Vagina (tissue), 2 donors: ENCODE results near the gene GNL2. TPM values are rescaled to one million over a fixed set of nuclear protein-coding genes. Genes with fewer than 3 reads are reported as not detected.

Source experiments
- DNase-seq, 2 donors: peaks; one replicate each; pipeline ENCODE4 v3.0.0-alpha.2; 2017; ENCODE audit errors: extremely low spot score in 2 of 2
- H3K27ac ChIP-seq: fragments of 200-600 bp; sonication (generic); one replicate; pipeline ENCODE4 v1.5.1; 2019
- H3K27me3 ChIP-seq: fragments of 200-600 bp; sonication (generic); one replicate; pipeline ENCODE4 v1.5.1; 2019
- H3K36me3 ChIP-seq, 2 donors: fragments of 200-600 bp; sonication (generic); one replicate each; pipeline ENCODE4 v1.5.1; 2017 to 2019
- H3K4me1 ChIP-seq: fragments of 200-600 bp; sonication (generic); one replicate; pipeline ENCODE4 v1.5.1; 2019
- H3K4me3 ChIP-seq, 2 donors: fragments of 200-600 bp; sonication (generic); 1 replicate in 1 of 2; 2 replicates in 1 of 2; pipeline ENCODE4 v1.5.1; 2016 to 2019
- H3K9me3 ChIP-seq: fragments of 200-600 bp; sonication (generic); one replicate; pipeline ENCODE4 v1.5.1; 2019
- CTCF ChIP-seq, 3 experiments: fragments of 450-650 bp in 2 of 3; fragments of 200-600 bp in 1 of 3; sonication (generic) in 1 of 3; IDR thresholded peaks; one replicate each; pipeline ENCODE4 v1.5.1; 2017 to 2019; ENCODE audit warnings: antibody characterized with exemption in 3 of 3, mild to moderate bottlenecking in 2 of 3, moderate library complexity in 2 of 3
- POLR2A ChIP-seq, 2 donors: fragments of 450-650 bp; IDR thresholded peaks; one replicate each; pipeline ENCODE4 v1.6.1; 2017; ENCODE audit warnings: antibody characterized with exemption in 2 of 2, mild to moderate bottlenecking in 2 of 2, moderate library complexity in 2 of 2
- POLR2AphosphoS5 ChIP-seq, 2 donors: sonication (generic); formaldehyde crosslinking; IDR thresholded peaks; one replicate each; pipeline ENCODE4 v1.9.0; 2017; ENCODE audit warnings: antibody characterized with exemption in 2 of 2, mild to moderate bottlenecking in 2 of 2, low read depth in 1 of 2; ENCODE audit not compliant: insufficient read depth in 1 of 2
- intact Hi-C: fragments of 100-400 bp; cut with DNase I; formaldehyde crosslinking; loops from one replicate; pipeline ENCODE4 v1.15.1; 2023
- total RNA-seq: library from RNA; depleted of rRNA; stranded (reverse); fragments of >200 nt; gene quantifications from one replicate; pipeline ENCODE4 v1.2.3, GENCODE V29; 2016

GNL2 gene
- total RNA-seq = 62.1 TPM

DNA sequence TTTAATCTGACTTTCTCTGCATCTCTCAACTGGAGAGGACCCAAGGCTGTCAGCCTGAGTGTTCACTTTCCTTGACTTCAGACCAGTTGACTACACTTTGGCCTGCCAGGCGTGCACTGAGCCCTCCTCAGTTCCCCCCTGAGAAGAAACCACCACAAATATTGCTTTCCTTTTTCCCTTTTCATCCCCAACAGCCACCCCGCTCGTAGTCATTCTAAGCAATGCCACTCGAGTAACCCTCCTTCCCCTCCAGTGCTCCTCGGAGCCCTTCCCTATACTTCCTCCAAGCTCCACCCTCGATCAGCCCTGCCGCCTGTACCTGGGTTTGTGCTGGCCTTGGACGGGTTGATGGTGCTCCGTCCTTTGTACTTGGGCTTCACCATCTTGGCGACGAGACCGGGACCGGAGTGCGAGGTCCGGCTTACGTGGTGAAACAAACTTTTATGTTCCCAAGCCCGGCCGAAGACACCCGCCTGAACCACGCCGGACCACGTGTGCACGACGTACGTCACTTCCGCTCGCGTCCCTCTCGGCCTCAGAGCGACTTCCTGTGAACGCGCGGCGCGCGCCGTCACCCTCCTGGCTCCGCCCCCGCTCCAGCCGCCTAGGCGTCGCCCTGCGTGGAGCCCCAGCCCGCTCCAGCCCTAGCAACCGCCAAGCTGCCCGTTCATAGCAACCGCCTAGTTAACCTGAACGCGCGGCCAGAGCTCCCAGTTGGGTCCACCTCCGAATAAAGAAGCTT lies at the start of gene GNL2:
GNL2 (minus strand) TSS at position 498 of the 742 bp plus-strand sequence; CDS start at position 383, 115 bp downstream.
- peak within 1 kb of the TSS; percentile 71 to 78 for H3K4me3 ChIP-seq
- H3K36me3 ChIP-seq = peaks cover 0 to 24% of the 10 kb centered on the region in 2 donors
- peak in 1 of 2 donors; percentile 96 for DNase-seq
- TF ChIP-seq CTCF (IDR thresholded peaks at IDR 0.05) (no peak), POLR2AphosphoS5 (IDR thresholded peaks at IDR 0.05; ENCODE audit: insufficient read depth in 1 of 2, low read depth in 1 of 2) (peak; percentile 93 to 94), POLR2A (IDR thresholded peaks at IDR 0.05) (peak in 1 of 2 donors; percentile 53)
- peak within 1 kb of the TSS; percentile 63 for H3K27ac ChIP-seq
- no peaks in the 10 kb centered on the region for H3K9me3 ChIP-seq
- intact Hi-C loops = loop anchor here (5.0 kb wide), 1 partner anchor 87 kb away; no protein-coding TSS in a partner anchor
- no peaks in the 10 kb centered on the region for H3K27me3 ChIP-seq
- H3K4me1 ChIP-seq = peaks cover 26% of the 10 kb centered on the region

DNA sequence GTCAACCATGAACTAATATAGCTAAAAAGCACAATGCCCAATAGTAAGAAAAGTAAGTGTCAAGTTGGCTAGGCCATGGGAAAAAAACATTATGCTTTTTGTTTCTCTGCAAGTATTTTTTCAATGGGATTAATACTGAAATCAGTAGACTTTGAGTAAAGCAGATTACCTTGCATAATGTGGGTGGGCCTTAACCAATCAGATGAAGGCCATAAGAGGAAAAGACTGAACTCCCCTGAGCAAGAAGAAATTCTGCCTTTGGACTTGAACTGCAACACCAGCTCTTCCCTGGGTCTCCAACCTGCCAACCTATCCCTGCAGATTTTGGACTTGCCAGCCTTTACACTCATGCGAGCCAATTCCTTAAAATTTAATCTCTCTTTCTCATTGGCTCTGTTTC lies 45.3 kb upstream of the GNL2 start:
- intact Hi-C loops = no loop called here
- H3K9me3 ChIP-seq = no peaks in the 10 kb centered on the region
- no peaks in the 10 kb centered on the region for H3K27me3 ChIP-seq
- H3K4me1 ChIP-seq = peaks cover 6% of the 10 kb centered on the region
- H3K4me3 ChIP-seq = no peak overlapping the region
- no peak overlapping the region for H3K27ac ChIP-seq
- TF ChIP-seq CTCF (IDR thresholded peaks at IDR 0.05) (no peak), POLR2AphosphoS5 (IDR thresholded peaks at IDR 0.05; ENCODE audit: insufficient read depth in 1 of 2, low read depth in 1 of 2) (no peak), POLR2A (IDR thresholded peaks at IDR 0.05) (no peak)
- no peaks in the 10 kb centered on the region for H3K36me3 ChIP-seq
- no peak for DNase-seq

GRCh38 chr1:37636435-37636834 lies 40.7 kb upstream of the GNL2 start:
- Histone ChIP-seq H3K27ac (no peak overlapping the region), H3K9me3 (no peaks in the 10 kb centered on the region), H3K4me3 (no peak overlapping the region), H3K4me1 (peaks cover 21% of the 10 kb centered on the region), H3K36me3 (no peaks in the 10 kb centered on the region), H3K27me3 (no peaks in the 10 kb centered on the region)
- no peak for DNase-seq
- intact Hi-C loops = no loop called here
- TF ChIP-seq POLR2A (IDR thresholded peaks at IDR 0.05) (no peak), POLR2AphosphoS5 (IDR thresholded peaks at IDR 0.05; ENCODE audit: insufficient read depth in 1 of 2, low read depth in 1 of 2) (no peak), CTCF (IDR thresholded peaks at IDR 0.05) (no peak)

GRCh38 chr1:37634992-37635902 lies 39.5 kb upstream of the GNL2 start:
- Histone ChIP-seq H3K36me3 (no peaks in the 10 kb centered on the region), H3K4me3 (peak overlapping the region; percentile 51 to 52), H3K27me3 (no peaks in the 10 kb centered on the region), H3K4me1 (peaks cover 31% of the 10 kb centered on the region), H3K27ac (peak overlapping the region; percentile 61), H3K9me3 (no peaks in the 10 kb centered on the region)
- intact Hi-C loops = no loop called here
- no peak for DNase-seq
- TF ChIP-seq POLR2A (IDR thresholded peaks at IDR 0.05) = no peak
- peak in 1 of 2 donors; percentile 2 for TF ChIP-seq POLR2AphosphoS5 (IDR thresholded peaks at IDR 0.05; ENCODE audit: insufficient read depth in 1 of 2, low read depth in 1 of 2)

DNA sequence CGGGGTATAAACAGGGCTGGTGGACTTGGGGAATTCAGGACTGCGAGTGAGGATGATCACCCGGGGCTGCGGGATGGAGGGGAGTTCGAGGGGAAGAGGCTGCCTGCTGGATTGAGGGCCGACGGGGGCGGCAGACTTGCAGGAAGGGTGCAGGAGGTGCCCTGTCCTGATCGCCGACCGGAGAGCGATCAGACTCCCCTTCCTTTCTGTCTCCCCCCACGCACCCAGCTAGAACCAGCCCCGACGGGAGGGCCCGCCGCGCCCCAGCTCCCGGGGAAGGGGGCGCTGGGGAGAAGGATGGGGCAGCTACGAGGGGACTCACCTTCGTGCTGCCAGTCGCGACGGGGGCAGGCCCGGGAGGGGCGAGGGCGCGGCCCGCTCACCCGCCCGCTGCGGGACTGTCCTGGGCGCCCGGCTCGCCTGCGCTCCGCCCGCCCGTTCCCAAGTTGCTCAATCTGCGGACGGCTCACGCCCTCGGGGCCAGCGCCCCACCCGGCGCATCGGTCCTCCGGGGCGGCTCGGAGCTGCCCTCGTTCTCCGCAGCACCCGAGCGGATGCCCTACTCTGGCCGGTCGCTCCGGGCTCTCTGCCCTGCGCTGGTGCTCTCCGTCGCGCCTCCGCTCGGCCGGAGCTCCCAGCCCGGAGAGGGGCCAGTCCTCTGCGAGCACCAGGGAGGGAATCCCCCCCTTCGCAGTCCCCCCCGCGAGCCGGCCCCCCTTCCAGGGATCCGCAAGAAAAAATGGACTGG lies 38.7 kb upstream of the GNL2 start, which contains the start of gene RSPO1:
RSPO1 (minus strand) TSS at position 649 of the 748 bp plus-strand sequence. CDS start 5,231 bp downstream, outside the sequence.
- H3K27me3 ChIP-seq = no peaks in the 10 kb centered on the region
- peak within 1 kb of the TSS; percentile 51 to 52 for H3K4me3 ChIP-seq
- H3K9me3 ChIP-seq = no peaks in the 10 kb centered on the region
- no peak for DNase-seq
- intact Hi-C loops = no loop called here
- peak in 1 of 2 donors; percentile 78 for TF ChIP-seq POLR2AphosphoS5 (IDR thresholded peaks at IDR 0.05; ENCODE audit: insufficient read depth in 1 of 2, low read depth in 1 of 2)
- TF ChIP-seq POLR2A (IDR thresholded peaks at IDR 0.05) = peak in 1 of 2 donors; percentile 12
- TF ChIP-seq CTCF (IDR thresholded peaks at IDR 0.05) = no peak
- no peaks in the 10 kb centered on the region for H3K36me3 ChIP-seq
- peaks cover 33% of the 10 kb centered on the region for H3K4me1 ChIP-seq
- peak within 1 kb of the TSS; percentile 61 for H3K27ac ChIP-seq
